Peyer's patch (tissue), 4 donors: ENCODE results near the gene CACNA1I. TPM values are rescaled to one million over a fixed set of nuclear protein-coding genes. Genes with fewer than 3 reads are reported as not detected.
A peak's percentile ranks its signal among the peaks of the same experiment; 100 is the strongest.

Experiments
- DNase-seq, 3 donors: peaks; one replicate each; pipeline ENCODE4 v3.0.0-alpha.2; 2017 to 2019
- H3K27ac ChIP-seq, 4 donors: fragments of 200-600 bp; sonication (generic); one replicate each; pipeline ENCODE4 v1.5.1; 2016 to 2019
- H3K27me3 ChIP-seq, 2 donors: fragments of 200-600 bp; sonication (generic); one replicate each; pipeline ENCODE4 v1.5.1; 2019
- H3K36me3 ChIP-seq, 3 donors: fragments of 200-600 bp; sonication (generic); one replicate each; pipeline ENCODE4 v1.5.1; 2016 to 2019
- H3K4me1 ChIP-seq, 4 donors: fragments of 200-600 bp; sonication (generic); one replicate each; pipeline ENCODE4 v1.5.1; 2016 to 2019
- H3K4me3 ChIP-seq, 4 donors: fragments of 200-600 bp; sonication (generic); 1 replicate in 3 of 4; 2 replicates in 1 of 4; pipeline ENCODE4 v1.5.1; 2016 to 2019; ENCODE audit warnings: mild to moderate bottlenecking in 1 of 4
- H3K9me3 ChIP-seq, 4 donors: fragments of 200-600 bp; sonication (generic); one replicate each; pipeline ENCODE4 v1.5.1; 2016 to 2019; ENCODE audit warnings: mild to moderate bottlenecking in 1 of 4
- POLR2A ChIP-seq, 2 donors: fragments of 450-650 bp; IDR thresholded peaks; one replicate each; pipeline ENCODE4 v1.5.1; 2017; ENCODE audit warnings: antibody characterized with exemption in 2 of 2, mild to moderate bottlenecking in 2 of 2, moderate library complexity in 2 of 2
- total RNA-seq, 4 donors: library from RNA; depleted of rRNA; stranded (reverse); fragments of >200 nt; gene quantifications; one replicate each; pipeline ENCODE4 v1.1.0, GENCODE V29; 2016
- TF ChIP-seq, protein P1 (sequence below), 6 experiments: fragments of 450-650 bp in 4 of 6; fragments of 200-600 bp in 2 of 6; sonication (generic) in 1 of 6; IDR thresholded peaks; one replicate each; pipeline ENCODE4 v1.5.1; 2017 to 2019; ENCODE audit warnings: antibody characterized with exemption in 6 of 6, mild to moderate bottlenecking in 3 of 6, moderate library complexity in 1 of 6

Gene CACNA1I
- total RNA-seq, 4 donors from 2014 or later = 0.95 to 6.6 (median 1.6) TPM

DNA sequence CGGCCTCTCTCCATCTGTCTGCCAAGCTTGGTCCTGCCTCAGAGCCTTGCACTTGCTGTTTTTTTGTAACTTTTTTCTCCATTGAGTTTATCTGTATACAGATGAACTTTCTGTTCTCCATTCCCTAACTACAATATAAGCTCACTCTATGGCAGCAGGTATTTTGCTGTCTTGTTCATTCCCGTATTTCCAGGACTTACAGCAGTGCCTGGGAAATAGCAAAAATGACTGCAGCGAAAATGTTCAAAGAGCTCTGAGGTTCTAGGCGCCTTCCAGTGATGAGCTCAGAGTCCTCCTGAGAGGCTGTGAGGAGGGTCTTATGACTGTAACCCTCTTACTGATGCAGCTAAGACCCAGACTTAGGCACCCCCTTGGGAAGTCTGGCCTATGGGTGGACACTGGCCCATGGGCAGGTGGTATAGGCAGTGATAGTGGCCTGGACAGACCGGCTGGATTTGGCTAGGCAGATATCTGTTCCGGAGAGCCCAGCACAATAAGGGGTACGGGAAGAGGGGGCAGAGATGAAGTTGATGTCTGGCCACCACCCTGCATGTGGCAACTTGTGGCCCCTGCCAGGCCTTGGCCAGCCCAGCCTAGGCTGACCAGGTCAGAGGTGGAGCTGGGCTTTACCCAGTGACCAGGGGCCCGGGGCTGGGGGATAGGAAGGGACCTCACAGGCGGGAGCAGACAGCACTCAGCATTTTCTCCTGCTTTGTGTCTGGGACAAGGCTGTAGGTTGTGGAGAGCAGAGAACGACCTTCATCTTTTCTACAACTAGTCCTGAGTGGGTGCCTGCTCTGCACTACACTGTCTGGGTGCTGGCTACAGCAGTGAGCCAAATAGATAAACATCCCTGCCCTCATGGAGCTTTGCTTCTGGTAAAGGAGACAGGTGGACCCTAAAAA, 45.5 kb upstream of the CACNA1I start:
- H3K36me3 ChIP-seq = peaks cover 0 to 44% (median 0%) of the 10 kb centered on the region in 3 donors

DNA sequence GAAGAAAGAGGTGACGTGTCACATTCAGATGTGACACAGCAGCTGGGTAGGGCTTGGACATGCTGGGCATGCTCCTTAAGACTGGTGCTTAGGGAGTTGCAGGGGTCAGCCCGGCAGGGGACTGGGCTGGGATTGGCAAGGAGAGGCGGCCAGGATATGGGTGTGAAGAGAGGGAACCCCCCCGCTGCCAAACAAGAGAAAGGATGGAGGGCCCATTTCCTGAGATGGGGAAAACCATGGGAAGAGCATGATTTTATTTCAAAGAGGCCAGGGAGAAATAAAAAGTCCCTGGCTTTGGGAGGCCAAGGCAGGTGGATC, 44.9 kb upstream of the CACNA1I start:
- Histone ChIP-seq H3K36me3 (peaks cover 0 to 49% (median 0%) of the 10 kb centered on the region in 3 donors), H3K27ac (peak overlapping the region in 3 of 4 donors; percentile 6 to 41 (median 31)), H3K9me3 (no peaks in the 10 kb centered on the region), H3K27me3 (no peaks in the 10 kb centered on the region), H3K4me3 (no peak overlapping the region), H3K4me1 (peaks cover 23 to 73% (median 52%) of the 10 kb centered on the region in 4 donors)
- TF ChIP-seq, protein P1, sequence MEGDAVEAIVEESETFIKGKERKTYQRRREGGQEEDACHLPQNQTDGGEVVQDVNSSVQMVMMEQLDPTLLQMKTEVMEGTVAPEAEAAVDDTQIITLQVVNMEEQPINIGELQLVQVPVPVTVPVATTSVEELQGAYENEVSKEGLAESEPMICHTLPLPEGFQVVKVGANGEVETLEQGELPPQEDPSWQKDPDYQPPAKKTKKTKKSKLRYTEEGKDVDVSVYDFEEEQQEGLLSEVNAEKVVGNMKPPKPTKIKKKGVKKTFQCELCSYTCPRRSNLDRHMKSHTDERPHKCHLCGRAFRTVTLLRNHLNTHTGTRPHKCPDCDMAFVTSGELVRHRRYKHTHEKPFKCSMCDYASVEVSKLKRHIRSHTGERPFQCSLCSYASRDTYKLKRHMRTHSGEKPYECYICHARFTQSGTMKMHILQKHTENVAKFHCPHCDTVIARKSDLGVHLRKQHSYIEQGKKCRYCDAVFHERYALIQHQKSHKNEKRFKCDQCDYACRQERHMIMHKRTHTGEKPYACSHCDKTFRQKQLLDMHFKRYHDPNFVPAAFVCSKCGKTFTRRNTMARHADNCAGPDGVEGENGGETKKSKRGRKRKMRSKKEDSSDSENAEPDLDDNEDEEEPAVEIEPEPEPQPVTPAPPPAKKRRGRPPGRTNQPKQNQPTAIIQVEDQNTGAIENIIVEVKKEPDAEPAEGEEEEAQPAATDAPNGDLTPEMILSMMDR (IDR thresholded peaks at IDR 0.05) = no peak
- no peak for TF ChIP-seq POLR2A (IDR thresholded peaks at IDR 0.05)
- no peak for DNase-seq

More for the DNA sequence above, 45.5 kb upstream of the CACNA1I start:
- Histone ChIP-seq H3K9me3 (no peaks in the 10 kb centered on the region), H3K27me3 (no peaks in the 10 kb centered on the region), H3K27ac (peak overlapping the region in 3 of 4 donors; percentile 6 to 41 (median 31)), H3K4me1 (peaks cover 20 to 67% (median 48%) of the 10 kb centered on the region in 4 donors), H3K4me3 (no peak overlapping the region)
- DNase-seq = no peak
- TF ChIP-seq, protein P1 (IDR thresholded peaks at IDR 0.05) = no peak

DNA sequence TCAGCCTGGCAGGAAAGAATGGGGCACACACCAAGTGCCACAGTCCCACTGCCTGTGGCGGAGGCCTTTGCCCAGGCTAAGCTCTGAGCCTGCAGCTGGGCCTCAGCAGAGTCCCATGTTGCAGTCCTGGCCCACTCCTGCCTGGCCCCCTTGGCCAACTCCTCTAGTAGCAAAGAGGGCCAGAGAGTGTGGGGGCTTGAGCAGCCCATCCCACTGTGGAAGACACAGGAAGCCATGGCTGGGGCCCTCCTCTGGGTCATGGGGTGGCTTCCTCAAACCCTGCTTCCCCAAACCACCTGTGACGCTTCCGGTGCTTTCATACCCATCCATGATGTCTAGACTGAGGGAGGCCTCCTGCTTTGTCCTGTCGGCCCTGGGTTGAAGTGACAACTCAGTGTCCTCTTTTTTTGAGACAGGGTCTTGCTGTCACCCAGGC, 43.8 kb upstream of the CACNA1I start:
- H3K27me3 ChIP-seq = no peaks in the 10 kb centered on the region

DNA sequence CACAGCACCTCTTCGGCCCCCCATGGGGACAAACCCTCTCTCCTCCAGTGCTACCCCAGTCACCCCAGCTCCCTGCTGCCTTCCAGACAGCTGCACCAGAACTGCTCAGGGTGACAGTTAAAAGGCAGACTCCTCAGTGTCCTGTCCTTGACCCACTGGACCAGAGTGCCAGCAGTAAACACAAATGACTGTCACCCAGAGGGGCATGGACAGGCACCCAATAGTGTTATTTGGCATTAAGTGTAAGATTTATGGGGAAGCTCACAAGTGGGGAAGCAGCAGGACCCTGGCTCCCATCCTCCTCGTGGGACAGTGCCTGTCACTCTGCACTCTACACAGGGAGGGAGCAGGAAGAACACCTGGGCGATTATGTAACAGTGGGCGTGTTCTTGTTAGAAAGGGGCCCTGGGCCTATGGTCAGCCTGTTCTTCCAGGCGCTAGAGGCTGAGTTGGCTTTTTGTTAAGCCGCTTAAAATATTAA, 43.0 kb upstream of the CACNA1I start:
- Histone ChIP-seq H3K27me3 (no peaks in the 10 kb centered on the region), H3K36me3 (peaks cover 0 to 35% (median 0%) of the 10 kb centered on the region in 3 donors), H3K9me3 (no peaks in the 10 kb centered on the region), H3K4me1 (peaks cover 23 to 75% (median 48%) of the 10 kb centered on the region in 4 donors), H3K27ac (peak overlapping the region; percentile 59 to 91 (median 82)), H3K4me3 (no peak overlapping the region)
- DNase-seq = peak; percentile 56 to 84 (median 58)
- peak in 1 of 2 donors; percentile 35 for TF ChIP-seq POLR2A (IDR thresholded peaks at IDR 0.05)
- TF ChIP-seq, protein P1 (IDR thresholded peaks at IDR 0.05) = no peak

More for the DNA sequence above, 43.8 kb upstream of the CACNA1I start:
- no peak overlapping the region for H3K4me3 ChIP-seq
- TF ChIP-seq, protein P1 (IDR thresholded peaks at IDR 0.05) = no peak
- no peak for TF ChIP-seq POLR2A (IDR thresholded peaks at IDR 0.05)
- H3K27ac ChIP-seq = peak overlapping the region in 3 of 4 donors; percentile 77 to 91 (median 88)
- peaks cover 0 to 42% (median 0%) of the 10 kb centered on the region in 3 donors for H3K36me3 ChIP-seq
- peaks cover 23 to 80% (median 54%) of the 10 kb centered on the region in 4 donors for H3K4me1 ChIP-seq
- DNase-seq = peak in 1 of 3 donors; percentile 71
- no peaks in the 10 kb centered on the region for H3K9me3 ChIP-seq

DNA sequence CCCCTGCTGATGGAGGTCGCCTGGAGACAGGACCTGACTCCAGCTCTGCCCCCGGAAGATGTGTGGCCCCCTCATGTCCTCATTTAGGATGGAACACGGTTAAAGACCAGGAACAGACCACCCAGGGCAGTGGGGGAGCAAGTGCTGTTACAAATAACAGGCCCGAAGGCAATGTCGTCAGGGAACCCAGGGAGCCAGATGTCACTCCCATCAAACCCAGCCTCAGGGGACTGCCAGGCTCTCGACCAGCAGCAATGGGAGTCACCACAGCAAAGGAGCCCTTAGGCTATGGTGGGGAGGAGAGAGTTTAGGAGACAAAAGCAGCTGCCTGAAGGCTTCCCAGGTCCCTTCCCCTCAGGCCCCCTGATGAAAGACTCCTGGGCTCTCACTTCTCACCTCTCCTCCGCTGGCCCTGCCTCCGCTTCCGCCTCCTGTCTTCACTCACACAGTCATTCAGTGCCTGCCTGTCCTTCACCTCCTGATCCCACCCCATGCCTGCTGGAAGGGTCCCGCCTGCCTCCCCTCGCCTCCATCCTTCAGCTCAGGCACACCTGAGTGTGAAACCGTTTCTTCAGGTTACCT, 42.4 kb upstream of the CACNA1I start:
- H3K36me3 ChIP-seq = peaks cover 0 to 28% (median 0%) of the 10 kb centered on the region in 3 donors
- no peaks in the 10 kb centered on the region for H3K27me3 ChIP-seq
- TF ChIP-seq, protein P1 (IDR thresholded peaks at IDR 0.05) = no peak
- no peak for TF ChIP-seq POLR2A (IDR thresholded peaks at IDR 0.05)
- H3K4me1 ChIP-seq = peaks cover 23 to 68% (median 42%) of the 10 kb centered on the region in 4 donors
- peak in 1 of 3 donors; percentile 61 for DNase-seq
- peak overlapping the region in 3 of 4 donors; percentile 26 to 47 (median 29) for H3K4me3 ChIP-seq
- peak overlapping the region; percentile 59 to 91 (median 82) for H3K27ac ChIP-seq
- H3K9me3 ChIP-seq = no peaks in the 10 kb centered on the region
